Right ventricle myocardium inferior (tissue), 1 donor: Measurements from ENCODE around the gene FCRL1. TPM values are rescaled to one million over a fixed set of nuclear protein-coding genes. Genes with fewer than 3 reads are reported as not detected.

Experiments used
- ATAC-seq: fragments of 200-7000 bp; cut with Tn5 transposase; one replicate; pipeline ENCODE4 v1.9.1; 2020; ENCODE audit warnings: mild to moderate bottlenecking, moderate library complexity
- DNase-seq: peaks from one replicate; pipeline ENCODE4 v3.0.0; 2021; ENCODE audit errors: missing footprints
- intact Hi-C: fragments of 100-400 bp; cut with DNase I; formaldehyde crosslinking; loops from one replicate; pipeline ENCODE4 v1.11.0; 2022
- total RNA-seq: library from RNA; stranded (reverse); fragmentation: NEBNext Ultra II Directional; extraction: Animal tissue kit (Norgen Biotek cat#: 25700); gene quantifications from one replicate; pipeline ENCODE4 v1.2.1, GENCODE V29; 2021
- donor health status: DM: no; HTN: yes; CAD: no; lungs with severe emphysema.

FCRL1 gene
- total RNA-seq, 1 donor from 2014 or later = not detected

GRCh38 chr1:157751283-157751682 is 68.6 kb downstream of the FCRL1 start:
- no peak for DNase-seq
- intact Hi-C loops = no loop called here
- ATAC-seq = no peak

- intact Hi-C loops = no loop called here
- no peak for ATAC-seq
- DNase-seq = no peak
Observed at GRCh38 chr1:157748262-157748817, 71.6 kb downstream of the FCRL1 start.

Other genes with a start within 250 kb of the FCRL1 start
- not detected for gene FCRL4, start 222.0 kb downstream of the FCRL1 start, total RNA-seq
- gene FCRL3, start 119.4 kb downstream of the FCRL1 start, total RNA-seq = 0.24 TPM
- gene FCRL2, start 43.0 kb downstream of the FCRL1 start, total RNA-seq = not detected
- gene CD5L, start 21.7 kb upstream of the FCRL1 start, total RNA-seq = 2.5 TPM
- gene KIRREL1, start 173.5 kb upstream of the FCRL1 start, total RNA-seq = 11.3 TPM